NCI-H446 (cell line): ENCODE data around the gene CLDN34.

Source experiments
- DNase-seq, 2 experiments: peaks; one replicate each; lab custom pipeline; 2025; lab: John Stamatoyannopoulos, UW

CLDN34 gene

GRCh38 chrX:10016519-10017132 is 49.5 kb downstream of the CLDN34 start:
- DNase-seq, result no peak

- no peak for DNase-seq
These were observed 50.7 kb downstream of the CLDN34 start for GRCh38 chrX:10017872-10018271.
